Cerebellar nuclear complex (tissue), 1 donor: ENCODE results near the gene PRC1.

ENCODE experiments used
- DNase-seq, 2 experiments: peaks; one replicate each; lab custom pipeline; 2025; lab: John Stamatoyannopoulos, UW

PRC1 gene

DNA sequence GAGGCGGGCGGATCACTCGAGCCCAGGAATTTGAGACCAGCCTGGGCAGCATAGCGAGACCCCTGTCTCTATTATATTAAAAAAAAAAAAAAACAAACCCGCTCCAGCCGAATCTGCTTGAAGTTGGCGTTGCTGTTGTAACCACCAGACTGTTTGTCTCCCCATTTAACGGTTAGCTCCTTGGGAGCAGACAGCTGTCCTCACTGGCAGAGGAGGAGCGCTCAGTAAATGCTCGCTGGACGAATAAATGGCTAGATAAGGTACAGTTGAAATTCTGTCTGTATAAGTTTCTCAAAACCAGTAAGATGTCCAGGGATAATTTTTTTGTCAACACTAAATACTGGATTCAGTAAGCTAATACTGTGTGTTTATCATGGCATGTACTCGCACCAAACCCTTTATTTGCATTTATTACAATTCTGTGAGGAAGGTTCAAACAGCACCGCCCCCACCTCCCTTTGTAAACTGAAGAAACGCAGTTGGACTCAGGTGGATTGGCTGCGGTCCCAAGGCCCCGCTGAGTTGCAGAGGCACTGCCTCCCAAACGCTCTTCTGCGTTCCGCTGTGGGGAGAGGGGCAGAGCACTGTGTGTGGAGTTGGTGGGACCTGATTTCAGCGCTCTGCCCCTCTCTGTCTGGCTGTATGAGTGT is 38.6 kb downstream of the PRC1 start:
- no peak for DNase-seq

DNA sequence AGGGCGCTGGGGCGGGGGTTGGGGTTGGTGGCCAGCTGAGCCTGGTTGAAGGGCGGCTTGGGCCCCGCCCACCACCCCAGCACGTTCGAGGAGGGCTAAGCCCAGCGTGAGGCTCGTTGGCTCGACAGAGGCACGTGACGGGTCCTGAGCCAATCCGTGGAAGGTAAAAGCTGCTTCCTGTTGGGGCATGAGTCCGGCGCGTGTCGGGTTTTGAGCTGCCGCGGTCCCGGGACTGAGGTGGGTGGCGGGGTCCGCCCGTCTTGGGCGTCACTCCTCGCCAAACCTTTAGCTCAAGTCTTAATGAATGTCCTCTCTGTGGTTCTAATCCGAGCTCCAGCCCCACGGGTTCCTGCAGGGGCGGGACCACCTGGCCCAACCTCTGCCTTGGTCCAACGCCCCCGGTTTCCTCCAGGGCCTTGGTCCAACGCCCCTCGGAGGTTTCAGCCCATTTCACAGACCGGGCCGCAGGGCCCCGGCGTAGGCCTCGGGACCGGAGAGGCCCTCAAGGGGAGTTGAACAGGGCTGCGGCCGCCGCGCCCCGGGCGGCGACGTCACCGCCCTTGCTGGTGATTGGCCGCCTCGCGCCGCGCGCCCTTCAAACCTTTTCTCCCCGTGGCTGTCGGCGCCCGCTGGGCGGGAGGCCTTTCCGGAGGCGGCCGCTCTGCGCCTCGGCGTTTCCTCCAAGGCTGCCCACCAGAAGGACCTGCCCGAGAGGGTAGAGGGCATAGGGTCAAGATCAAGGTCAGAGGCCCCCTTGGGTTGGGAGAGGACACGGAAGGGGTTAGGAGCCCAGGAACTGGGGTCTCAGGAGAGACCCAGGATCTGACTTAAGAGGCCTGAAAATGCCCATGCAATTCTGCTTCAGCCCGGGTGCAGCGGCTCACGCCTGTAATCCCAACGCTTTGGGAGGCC is 39.4 kb downstream of the PRC1 start, which contains the start of gene RCCD1:
Gene RCCD1 (plus strand): TSS at position 173 of the 912 bp plus-strand sequence. CDS start 1,851 bp downstream, outside the sequence.
- DNase-seq, result peak; percentile 11 to 65

DNA sequence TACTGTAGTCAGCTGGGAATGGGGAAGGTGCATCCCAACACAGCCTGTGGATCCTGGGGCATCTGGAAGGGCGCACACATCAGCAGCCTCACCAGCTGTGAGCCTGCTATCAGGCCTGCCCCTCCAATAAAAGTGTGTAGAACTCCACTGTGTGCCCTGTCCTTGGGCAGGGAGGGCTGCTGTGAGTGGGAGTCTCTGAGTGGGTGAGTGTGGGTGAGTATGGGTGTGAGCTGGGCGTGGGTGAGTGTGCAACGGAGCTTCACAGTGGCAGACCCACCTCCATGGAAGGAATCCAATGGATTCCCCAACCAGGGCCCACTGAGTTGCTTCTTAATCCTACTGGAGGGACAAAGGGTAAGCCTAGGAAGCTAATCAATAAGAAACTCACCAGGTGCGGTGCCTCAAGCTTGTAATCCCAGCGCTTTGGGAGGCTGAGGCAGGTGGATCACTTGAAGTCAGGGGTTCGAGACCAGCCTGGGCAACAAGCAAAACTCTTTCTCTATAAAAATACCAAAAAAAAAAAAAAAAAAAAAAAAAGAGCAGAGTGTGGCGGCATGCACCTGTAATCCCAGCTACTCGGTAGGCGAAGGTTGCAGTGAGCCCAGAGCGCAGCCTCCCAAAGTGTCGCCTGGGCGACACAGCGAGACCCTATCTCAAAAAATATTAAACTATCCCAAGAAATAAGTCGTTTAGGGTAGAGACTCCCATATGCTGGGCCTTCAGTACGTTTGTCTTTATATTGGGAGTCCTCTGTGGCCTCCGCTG is 40.2 kb downstream of the PRC1 start:
- DNase-seq, result no peak

DNA sequence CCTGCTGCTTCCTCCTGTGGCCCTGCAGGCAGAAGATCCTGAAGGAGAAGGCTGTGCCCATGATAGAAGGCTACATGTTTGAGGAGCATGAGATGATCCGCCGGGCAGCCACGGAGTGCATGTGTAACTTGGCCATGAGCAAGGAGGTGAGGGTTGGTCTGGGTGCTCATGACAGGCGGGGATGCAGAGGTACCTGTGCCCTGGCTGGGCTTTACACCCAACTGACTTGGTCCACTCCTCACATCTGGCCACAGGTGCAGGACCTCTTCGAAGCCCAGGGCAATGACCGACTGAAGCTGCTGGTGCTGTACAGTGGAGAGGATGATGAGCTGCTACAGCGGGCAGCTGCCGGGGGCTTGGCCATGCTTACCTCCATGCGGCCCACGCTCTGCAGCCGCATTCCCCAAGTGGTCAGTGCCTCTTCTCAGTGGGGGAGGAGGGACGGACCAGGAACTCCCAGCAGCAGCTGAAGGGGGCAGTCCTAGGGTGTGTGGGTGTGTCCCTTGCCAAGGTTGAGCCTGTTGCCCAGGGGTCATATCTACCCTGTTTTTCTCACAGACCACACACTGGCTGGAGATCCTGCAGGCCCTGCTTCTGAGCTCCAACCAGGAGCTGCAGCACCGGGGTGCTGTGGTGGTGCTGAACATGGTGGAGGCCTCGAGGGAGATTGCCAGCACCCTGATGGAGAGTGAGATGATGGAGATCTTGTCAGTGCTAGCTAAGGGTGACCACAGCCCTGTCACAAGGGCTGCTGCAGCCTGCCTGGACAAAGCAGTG is 41.2 kb downstream of the PRC1 start:
- no peak for DNase-seq

DNA sequence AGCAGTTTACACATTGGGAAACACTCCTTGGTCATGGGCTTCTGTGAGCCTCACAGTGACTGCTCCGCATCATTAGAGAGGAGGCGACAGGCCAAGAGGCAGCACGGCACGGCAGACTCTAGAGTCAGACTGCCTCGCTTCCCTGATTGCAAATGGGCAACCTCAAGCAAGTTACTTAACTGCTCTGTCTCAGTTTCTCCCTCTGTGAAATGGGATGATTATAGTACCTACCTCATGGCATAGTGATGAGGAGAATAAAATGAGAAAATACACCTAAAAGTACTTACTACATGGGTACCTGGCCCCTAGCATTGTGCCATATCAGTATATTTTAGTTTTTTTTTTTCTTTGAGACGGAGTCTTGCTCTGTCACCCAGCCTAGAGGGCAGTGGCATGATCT is 43.7 kb downstream of the PRC1 start:
- DNase-seq, result no peak

DNA sequence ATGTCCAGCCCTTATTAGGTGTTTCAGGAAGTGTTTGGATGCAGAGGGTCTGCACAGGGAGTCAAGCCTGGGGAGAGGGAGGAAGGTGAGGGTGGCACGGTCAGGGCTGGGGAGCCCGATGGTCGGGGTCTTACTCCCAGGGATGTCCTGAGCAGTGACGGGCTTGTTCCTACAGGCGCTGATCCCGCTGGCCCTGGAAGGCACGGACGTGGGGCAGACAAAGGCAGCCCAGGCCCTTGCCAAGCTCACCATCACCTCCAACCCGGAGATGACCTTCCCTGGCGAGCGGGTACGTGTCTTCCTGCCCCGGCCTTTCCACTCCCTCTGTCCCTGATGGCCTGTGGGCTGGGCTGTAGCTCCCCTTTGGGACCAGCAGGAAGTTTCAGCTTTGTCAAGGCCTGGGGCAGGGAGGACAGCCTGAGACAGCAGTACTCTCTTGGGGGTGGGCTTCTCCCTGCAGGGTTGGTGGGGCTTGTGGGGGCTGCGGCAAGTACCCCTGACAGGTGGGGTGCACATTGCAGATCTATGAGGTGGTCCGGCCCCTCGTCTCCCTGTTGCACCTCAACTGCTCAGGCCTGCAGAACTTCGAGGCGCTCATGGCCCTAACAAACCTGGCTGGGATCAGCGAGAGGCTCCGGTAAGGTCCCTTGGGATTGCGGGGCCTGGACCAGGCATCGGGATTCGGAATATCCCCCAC is 44.2 kb downstream of the PRC1 start:
- no peak for DNase-seq

DNA sequence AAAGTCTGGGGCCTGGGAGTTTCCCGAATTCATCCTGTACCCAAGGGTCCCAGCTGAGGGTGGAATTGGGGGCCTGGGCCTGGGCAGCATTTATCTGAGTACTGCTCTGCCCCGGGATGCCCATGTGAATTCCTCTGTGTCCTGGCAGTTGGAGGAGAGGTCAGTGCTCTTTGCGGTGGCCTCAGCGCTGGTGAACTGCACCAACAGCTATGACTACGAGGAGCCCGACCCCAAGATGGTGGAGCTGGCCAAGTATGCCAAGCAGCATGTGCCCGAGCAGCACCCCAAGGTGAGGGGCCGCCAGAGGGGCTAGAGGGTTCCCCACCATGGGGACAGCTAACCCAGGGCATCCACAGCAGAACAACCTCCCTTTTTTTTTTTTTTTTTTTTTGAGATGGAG is 45.8 kb downstream of the PRC1 start:
- no peak for DNase-seq

DNA sequence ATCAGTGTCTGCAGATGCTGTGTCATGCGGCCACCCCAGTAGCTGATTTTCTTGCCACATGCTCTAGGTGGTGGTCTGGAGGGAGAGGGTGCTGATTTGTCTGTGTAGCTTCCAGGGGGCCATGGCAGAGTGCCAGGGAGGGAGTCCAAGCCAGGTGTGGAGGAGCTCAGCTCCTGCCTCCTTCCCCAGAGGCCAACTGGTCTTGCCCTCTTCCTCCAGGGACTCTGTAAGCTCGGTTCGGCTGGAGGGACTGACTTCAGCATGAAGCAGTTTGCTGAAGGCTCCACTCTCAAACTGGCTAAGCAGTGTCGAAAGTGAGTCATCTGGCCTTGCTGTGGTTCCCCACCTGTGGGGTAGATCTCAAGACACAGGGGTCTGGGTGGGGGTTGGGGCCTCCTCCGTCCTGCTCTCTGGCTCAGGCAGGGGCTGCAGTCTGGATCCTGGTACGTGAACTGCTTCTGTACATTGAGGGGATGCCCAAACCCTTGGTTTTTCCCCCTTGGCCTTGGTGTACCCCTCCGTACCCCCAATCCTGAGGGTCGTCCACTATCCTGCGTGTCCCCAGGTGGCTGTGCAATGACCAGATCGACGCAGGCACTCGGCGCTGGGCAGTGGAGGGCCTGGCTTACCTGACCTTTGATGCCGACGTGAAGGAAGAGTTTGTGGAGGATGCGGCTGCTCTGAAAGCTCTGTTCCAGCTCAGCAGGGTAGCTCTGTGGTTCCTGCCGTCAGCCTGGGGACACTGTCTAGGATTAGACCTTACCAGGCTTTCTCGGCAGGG is 46.6 kb downstream of the PRC1 start:
- no peak for DNase-seq

DNA sequence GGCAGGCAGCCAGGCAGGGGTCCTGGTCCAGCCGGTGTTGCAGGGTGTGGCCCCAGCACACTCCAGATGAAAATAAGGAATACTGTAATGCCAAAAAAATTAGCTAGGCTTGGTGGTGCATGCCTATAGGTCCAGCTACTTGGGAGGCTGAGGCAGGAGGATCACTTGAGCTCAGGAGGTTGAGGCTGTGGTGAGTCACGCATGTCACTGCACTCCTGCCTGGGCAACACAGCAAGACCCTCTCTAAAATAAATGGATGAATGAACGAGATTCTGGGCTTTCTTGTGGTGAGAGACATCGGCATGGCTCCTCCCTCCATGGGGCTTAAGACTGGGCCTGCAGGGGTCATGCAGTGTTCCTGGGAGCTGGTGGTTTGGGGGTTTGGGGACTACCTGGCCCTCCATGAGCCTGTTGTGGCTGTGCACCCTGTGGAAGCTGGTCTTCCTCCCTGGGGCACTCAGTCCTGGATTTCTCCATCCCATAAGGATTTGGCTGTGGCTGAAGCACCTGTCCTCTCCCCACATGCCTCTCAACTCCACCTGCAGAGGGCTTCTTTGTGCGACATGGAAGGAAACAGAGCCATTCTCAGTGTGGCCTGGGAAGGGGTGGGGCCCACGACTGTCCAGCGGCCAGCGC is 47.3 kb downstream of the PRC1 start:
- no peak for DNase-seq

DNA sequence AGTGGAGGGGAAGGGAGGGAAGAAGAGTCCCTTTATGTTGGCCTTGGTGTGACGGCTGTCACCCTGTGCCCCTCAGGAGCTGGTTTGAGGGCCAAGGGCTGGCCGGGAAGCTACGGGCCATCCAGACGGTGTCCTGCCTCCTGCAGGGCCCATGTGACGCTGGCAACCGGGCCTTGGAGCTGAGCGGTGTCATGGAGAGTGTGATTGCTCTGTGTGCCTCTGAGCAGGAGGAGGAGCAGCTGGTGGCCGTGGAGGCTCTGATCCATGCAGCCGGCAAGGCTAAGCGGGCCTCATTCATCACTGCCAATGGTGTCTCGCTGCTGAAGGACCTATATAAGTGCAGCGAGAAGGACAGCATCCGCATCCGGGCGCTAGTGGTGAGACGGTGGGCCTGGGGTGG is 47.8 kb downstream of the PRC1 start:
- peak; percentile 63 to 85 for DNase-seq

DNA sequence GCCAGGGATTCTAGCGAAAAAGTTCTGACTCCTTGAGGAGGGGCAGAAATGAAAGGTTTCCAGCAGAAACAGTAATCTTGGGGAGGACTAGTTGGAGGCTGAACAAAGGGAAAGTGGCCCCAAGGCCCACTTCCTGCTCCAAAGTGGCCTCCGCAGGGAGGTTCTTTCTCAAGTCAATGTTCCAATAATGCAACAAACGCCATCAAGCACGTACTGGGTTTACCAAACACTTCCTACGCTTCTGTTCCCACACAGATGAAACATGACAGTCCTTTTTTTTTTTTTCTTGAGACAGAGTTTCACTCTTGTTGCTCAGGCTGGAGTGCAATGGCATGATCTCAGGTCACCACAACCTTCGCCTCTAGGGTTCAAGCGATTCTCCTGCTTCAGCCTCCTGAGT is 49.2 kb downstream of the PRC1 start:
- no peak for DNase-seq

DNA sequence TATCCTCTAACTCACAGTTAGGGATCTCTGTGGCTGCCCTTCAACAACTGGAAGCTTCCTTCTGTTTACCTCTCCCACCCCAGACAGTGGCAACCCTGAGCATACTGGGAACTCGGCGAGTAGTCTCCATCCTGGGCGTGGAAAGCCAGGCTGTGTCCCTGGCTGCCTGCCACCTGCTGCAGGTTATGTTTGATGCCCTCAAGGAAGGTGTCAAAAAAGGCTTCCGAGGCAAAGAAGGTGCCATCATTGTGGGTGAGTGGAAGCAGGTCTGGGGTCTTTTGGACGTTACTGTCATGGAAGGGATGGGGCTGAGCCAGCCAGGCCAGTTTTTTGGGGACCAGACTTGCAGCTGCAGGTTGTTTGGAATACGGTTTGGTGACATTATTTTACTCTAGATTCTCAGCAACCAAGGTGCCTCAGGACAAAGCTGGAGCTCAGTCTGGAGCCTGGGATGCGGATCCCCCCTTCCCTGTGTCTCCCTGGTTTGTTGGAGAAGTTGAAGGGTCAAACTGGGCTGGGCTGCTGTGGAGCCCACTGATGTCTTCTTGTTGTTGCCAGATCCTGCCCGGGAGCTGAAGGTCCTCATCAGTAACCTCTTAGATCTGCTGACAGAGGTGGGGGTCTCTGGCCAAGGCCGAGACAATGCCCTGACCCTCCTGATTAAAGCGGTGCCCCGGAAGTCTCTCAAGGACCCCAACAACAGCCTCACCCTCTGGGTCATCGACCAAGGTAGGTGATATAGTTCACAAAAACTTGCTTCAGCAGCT is 51.8 kb downstream of the PRC1 start:
- no peak for DNase-seq

DNA sequence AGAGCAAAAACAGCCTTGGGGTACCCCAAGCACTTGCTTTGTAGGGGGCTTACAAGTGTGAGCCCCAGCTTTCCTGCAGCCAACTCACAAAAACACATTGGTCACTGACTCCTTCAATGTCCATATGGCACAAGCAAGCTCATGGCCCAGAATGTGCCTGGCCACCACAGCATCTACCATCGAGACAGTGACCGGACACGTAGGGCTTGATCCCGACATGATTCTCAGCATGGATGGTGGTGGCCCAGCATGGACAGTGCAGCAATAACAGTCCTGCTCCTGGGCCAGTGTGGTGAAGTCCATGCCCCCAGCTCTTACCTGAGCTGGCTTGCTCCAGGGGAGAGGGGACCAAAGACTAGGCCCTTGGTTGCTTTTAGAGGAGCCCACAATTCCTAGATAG is 53.3 kb downstream of the PRC1 start:
- DNase-seq, result no peak

DNA sequence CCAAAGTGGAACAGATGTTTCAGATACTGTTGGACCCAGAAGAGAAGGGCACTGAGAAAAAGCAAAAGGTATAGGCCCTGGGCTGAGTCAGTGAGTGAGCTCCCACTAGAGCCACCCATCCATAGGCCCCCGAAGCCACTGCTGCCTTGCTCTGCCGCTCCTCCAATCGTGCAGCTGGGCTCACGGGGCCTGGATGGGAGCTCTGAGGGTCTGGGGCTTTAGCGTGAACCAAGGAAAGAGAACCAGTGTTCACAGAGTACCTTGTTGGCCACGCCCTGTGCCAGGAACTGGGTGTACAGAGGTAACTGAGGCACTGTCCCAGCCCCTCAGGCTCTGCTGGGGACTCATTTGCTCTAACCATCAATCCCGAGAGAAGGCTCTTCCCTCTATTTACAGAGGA is 54.6 kb downstream of the PRC1 start:
- no peak for DNase-seq

DNA sequence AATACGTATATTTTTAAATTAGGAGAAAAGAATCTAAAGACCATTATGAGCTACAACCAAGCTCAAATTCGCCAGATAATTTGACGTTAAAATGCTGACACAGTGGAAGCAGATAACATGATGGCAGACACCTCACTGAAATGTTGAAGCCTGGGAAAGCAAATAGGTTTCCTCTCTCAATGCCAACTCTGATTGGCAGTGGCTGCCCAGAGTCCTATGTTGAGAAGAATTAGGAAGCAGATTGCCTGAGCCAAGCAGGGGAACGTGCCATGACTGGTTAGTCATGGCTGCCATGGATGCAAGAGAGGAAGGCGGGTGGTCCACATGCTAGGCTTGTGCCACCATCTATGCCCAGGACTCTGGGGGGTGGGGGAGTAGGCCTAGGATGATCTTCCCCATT is 56.1 kb downstream of the PRC1 start:
- no peak for DNase-seq

DNA sequence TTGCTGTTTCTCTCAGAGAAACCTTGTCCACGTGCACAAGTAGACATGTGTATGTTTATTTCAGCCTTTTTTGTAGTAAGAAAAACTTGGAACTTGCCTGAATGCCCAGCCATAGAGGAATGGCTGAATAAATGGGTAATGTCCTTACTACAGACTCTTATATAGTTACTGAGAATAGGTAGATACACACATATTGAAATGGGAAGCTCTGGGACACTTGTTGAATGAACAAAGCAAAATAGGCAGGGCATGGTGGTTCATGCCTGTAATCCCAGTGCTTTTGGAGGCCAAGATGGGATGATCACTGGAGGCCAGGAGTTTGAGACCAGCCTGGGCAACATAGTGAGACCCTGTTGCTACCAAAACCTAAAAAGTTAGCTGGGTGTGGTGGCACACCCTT is 57.5 kb downstream of the PRC1 start:
- DNase-seq, result no peak

DNA sequence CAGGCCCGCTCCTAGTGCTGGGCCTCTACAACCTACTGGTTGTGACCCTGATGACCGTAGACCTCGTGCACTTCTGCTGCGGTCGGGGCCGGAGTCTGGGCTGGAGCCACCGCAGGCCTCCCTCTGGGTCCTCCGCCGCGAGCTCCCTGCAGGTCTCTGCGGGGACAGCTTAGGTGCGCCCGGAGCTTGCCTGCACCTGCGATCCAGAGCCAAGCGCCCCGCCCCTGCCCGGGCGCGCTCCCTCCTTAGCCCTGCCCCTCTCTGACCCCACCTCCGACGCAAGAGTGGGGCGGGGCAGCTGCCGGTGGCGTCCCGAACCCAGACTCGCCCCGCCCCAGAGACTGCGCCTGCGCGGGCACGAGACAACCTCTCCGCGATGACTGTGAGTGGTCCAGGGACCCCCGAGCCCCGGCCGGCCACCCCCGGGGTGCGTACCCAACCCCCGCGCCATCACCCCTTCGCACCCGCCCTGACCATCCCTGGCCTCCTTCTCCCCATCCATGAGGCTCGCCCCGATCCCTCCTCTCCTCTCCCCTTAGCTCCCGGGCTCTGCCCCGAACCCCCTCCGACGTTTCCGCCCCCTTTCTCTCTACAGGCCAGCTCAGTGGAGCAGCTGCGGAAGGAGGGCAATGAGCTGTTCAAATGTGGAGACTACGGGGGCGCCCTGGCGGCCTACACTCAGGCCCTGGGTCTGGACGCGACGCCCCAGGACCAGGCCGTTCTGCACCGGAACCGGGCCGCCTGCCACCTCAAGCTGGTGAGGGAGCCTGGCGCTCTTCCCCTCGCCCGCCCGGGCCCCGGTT is 59.2 kb downstream of the PRC1 start, which contains the start of gene UNC45A:
Gene UNC45A (plus strand): TSS at position 337 of the 803 bp plus-strand sequence. CDS start 40 bp downstream, at position 377.
- peak; percentile 74 to 82 for DNase-seq
